Glomerular visceral epithelial cell (primary cell): ENCODE measurements around the gene DPF3.

Source experiments
- DNase-seq: peaks from one replicate; pipeline ENCODE4 v3.0.0-alpha.2; 2016; ENCODE audit errors: extremely low spot score

DPF3 gene

DNA sequence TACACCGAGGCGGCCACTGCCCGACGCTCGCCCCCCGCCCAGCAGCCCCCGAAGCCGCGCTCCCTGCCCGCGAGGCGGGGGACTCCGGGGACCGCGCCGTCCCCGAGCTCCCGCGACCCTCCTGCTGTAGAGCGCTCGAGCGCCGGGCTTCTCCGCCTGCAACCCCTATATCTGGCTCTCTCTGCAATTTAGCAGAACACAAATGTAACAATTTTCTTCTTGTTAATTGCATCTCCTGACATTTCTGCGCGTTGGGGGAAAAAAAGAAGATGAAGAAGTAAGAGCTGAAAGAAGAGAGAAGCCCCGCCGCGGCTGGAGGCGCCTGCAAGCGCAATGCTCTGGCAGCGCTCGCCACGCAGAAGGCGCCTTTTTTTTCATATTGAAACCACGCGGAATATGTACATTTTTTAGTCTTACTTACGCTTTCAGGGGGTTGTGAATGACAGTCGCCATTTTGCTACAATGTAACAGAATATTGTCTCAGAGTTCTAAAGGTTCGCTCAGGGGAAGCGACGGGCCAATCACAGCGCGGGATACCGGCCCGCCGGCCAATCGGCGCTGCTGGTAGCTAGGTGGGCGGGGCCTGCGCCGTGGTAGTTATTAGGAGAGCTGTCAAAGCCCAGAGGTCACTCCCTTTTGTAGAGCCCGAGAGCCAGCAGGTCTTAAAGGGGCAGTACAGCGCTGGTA is at the start of gene DPF3:
TSS of gene DPF3 (minus strand) at position 466 of the 687 bp plus-strand sequence. CDS start at position 453, 13 bp downstream.
- peak; percentile 96 for DNase-seq

DNA sequence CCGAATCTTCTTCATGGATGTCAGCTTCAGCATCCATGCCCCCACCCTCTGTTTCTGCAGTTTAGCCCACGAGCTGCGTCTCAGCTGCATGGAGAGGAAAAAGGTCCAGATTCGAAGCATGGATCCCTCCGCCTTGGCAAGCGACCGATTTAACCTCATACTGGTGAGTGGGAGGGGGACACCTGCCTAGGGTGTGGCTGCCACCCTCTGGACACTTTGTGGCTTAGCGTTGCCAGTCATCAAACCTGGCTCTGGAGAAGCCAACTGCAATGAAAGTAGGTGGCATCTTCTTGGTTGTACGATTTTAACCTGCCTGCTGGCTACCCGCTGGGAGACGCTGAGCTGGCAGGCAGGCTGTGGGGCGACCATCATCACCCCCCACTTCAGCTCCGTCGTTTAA is 49.0 kb upstream of the DPF3 start:
- DNase-seq: no peak

DNA sequence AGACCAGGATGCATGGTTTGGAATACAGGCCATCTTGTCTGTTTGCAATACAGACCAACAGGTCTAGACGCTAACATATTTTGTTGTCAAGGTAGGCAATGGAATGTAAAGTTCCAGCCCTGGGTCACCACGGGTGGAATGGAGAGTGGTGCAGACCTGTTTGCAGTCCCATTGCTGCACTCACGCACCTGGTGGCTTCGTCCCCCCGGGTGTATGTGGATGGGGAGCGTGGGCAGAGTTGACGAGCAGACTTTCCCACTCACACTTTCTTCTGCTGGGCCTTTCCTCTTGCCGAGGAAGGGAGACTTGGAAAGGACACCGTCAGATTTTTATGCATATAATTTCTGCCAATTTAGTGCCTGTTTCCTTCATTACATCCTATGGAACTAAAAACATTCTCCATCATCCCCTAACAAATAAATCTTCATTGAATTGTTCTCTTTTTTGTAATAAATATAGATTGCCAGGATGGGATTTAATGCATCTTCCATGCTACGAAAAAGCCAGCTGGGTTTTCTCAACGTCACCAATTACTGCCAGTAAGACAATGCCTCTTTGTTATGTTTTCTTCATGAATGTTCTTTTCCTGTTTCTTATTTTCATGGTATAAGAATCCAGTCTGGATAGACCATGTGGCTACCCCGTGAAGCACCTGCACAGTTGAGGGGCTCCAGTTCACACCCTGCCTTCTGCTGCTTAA is 47.5 kb upstream of the DPF3 start:
- DNase-seq: no peak

DNA sequence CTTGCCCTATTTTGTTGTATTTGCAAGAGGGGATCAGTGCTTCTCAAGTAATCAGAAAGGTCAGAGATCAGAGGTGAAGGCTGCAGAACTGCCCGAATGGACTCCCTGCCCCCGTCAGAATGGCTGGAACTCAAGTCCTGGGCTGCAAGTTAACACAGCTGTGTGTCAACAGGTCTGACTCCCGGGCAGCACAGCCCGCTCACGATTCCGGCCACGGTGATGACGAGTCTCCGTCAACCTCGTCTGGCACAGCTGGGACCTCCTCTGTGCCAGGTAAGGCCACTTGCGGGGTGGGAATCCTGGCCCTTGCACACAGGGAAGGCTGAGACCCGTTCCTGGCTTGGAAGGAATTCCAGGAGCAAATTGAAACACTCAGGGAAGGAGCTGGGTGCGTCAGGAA is 45.7 kb upstream of the DPF3 start:
- DNase-seq: no peak

DNA sequence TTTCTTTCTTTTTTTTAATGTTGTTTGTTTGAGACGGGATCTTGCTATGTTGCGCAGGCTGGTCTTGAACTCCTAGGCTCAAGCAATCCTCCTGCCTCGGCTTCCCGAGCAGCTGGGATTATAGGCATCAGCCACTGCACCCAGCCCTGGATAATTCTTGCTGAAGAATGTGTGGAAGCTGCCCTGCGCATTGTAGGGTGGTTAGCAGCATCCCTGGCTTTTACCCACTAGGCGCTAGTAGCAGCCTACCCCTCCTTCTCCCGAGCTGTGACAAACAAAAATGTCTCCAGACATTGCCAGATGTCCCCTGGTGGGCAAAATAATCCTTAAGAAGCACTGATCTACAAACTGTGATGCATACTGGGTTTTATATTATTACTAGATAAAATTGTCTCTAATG is 39.0 kb upstream of the DPF3 start:
- DNase-seq: no peak

DNA sequence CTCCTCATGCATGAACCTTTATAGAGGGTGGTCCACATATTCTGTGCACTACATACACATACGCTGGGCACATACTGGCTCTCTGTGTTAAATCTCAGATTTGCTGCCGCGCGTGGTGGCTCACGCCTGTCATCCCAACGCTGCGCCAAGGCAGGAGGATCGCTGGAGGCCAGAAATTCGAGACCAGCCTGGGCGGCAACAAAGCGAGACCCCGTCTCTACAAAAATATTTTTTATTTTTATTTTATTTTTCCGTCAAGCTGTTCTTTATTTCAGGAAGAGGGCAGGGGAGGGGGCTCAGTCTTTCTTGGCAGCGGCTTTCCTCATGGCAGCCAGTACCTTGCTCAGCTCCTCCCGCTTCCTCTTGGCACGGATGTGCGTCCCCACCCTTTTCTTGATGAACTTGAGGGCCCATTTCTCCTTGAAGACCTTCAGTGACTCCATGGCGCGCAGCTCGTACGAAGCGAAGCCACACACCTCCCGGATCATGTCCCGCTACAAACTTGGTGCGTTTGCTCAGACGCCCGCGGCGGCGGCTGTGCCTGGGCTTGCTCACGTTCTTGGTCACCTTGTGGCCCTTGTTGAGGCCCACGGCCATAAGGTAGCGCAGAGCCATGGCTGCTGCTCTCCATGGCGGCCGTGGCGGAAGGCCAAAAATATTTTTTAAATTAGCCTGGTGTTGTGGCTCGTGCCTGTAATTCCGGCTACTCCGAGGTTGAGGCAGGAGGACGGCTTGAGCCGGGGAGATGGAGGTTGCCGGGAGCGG is 35.6 kb upstream of the DPF3 start:
- no peak for DNase-seq

DNA sequence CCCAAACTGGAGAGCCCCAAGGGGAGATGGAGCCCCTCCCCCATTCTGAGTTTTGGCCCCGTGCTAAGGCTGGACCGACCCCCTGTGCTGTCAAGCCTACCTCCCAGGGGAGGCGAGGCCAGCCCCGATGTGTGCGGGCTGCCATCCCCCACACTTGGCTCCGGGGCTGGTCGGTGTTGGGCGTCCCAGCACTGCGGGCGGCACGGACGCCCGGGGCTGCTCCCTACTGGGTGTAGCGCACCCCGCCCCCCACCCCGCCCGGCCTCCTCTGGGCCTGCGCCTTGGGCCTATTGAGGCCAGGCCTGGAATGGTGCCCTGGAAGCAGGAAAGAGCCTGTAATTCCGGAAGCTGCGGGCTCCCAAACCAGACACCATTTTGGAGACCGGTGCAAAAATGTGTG is 35.0 kb upstream of the DPF3 start:
- no peak for DNase-seq

DNA sequence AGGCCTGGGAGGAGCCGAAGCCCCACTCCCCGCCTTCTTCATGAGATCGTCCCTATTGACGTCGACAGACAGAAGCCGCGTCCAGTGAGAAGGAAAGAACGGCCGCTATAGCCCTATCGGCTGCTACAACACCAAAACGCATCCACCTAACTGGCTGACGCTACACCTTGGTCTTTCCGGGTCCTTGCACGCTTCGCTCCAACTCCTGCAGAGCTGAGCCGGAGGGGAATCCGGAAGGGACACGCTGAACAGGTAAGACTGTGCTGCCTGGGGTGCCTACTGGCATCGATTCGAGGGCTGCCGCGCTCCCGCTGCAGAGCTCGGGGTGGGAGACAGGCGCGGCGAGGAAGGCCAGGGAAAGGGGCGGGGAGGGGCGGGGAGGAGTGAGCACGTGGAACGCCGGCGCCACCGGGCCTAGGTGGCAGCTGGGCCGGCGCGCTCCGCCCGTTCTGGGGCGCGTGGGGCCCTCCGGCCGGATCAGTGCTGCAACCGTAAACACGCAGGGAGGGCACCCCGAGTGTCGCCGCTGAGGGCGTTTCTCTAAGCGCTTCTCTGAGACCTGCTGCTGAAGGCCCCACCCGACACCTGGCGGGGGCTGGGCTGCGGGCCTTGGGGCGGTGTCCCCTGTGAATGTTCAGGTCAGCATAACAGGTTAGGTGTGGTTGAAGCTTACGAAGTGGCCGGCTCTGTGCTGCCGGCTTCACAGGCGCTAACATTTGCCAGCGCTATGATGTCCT is 32.6 kb upstream of the DPF3 start, which contains the start of gene DCAF4:
TSS of gene DCAF4 (plus strand) at position 173 of the 737 bp plus-strand sequence. CDS start 11,515 bp downstream, outside the sequence.
- peak; percentile 98 for DNase-seq

DNA sequence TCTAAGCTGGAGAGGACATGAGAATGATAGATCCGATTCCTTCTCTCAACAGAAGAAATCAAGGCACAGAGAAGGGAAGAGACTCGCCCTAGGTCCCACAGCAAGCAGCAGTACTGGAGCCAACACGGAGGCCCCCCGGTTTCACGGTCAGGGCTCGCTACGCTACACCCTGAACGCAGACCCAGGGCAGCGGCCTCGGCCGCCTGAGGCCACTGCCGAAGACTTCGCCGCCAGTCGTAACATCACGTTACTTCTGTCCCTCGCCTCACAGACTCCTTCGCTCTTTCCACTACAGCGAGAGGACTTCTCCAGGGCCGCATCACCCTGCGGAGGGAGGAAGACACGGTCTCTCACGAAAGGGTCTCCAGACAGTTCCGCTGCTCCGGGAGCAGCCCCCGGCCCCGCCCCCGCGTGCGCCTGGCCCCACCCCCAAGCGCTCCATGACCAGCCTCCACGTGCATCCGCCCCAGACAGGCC is 32.0 kb upstream of the DPF3 start:
- DNase-seq: no peak

DNA sequence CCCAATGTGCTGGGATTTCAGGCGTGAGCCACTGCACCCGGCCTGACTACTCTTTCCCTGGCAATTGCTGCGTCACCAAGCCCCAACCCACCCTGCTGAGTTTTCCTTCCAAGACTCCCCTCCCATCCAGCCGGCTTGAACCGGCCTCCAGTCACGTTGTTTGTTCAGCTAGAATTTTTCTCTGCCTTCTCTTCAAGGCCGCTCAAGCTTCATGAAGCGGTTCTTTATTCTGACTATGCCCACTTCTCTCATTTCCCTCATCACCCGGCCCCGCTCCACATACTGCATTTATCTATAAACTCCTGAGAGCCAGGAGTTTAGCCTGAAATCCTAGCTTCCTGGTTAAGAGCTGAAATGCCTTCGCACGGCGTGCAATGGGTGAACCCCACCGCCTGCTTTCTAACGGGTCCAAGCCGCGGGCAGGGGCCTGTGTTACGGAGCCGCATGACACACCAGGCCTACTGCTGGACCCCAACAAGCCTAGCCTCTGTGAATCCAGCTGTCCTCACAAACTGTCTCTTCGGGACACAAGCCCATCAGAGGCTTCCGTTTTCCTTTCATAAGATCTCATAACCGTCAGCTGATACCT is 31.4 kb upstream of the DPF3 start:
- DNase-seq: no peak

DNA sequence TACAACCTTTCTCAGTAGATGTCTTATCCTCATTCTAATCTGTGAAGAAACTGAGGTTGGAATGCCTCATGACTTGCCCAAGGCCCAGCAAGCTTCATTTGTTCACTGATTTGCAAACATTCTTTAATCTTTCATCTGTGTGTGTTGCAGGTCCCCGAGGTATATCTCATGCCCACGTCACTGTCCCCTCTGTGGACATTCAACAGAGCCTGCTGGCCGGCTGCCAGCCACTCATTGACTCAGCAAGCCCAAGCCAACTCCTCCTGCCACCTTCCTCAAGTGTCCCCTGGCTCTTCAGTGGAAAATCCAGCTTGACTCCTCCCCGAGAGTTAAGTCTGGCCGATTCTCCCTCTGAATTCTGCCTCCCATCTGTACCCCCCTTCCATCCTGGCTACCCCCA is 30.4 kb upstream of the DPF3 start:
- DNase-seq: no peak

DNA sequence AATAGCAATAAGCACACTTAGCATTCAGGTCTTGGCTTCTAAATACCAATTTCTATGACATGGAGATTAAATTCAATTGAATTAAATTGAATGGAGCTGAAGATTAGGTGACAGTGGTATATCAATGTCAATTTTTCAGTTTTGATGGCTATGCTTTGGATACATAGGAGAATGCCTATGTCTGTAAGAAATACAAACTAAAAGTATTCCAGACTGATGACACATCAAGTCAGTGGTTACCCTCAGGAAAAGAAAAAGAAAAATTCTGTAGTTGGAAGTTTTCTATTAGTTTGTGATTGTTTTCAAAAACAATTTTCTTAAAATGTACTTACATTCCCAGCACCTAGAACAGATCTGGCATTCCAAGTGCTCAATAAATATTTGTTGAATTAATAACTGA is 27.5 kb upstream of the DPF3 start:
- no peak for DNase-seq

DNA sequence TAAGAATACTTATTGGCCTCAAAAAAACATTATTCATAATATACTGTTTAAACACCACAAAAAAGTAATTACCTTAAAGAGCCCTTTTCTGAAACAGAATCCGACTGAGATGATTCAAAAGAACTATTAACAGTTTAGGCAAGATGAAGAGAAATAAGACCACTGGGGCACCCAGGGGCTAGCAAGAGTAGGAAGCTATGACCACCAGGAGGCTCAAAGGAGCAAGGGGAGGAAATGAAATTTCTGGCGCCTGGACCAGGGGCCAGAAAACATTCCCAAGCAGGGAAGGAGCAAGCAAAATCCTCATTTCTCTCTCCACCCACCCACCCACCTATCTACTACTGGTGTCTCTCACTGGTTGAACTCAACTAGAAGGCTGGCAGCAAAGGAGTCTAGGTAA is 26.1 kb upstream of the DPF3 start:
- DNase-seq: no peak

DNA sequence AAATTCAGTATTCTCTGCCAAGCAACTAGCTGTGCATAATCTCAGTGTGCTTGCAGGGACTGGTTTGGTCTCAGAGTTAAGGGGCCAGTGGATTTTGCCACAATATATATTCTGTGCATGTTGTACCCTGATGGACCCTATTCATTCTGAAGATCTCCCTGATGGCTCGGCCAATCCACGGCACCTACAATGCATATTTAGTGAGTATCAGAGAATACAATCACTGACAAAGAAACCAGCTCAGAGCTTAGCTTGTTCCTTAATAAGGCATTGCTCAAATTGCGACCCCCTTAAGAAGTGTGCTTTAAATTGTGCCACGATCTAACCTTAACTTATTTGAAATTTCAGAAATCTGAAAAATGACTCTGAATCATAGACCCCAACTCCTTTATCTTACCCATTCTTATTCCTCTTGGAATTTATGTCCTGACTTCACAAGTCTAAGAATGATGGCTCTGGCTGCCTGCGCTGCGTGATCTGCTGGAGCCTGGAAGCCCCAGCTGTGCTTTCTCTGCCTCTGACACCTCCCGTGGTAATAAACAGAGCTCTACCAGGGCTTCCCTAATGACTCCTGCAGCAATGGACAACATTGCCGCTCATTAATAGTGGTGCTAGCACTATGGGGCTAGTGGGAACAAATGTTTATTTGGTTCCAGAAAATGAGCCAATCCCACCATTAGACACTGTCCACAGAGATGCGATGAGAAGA is 23.3 kb upstream of the DPF3 start:
- no peak for DNase-seq

DNA sequence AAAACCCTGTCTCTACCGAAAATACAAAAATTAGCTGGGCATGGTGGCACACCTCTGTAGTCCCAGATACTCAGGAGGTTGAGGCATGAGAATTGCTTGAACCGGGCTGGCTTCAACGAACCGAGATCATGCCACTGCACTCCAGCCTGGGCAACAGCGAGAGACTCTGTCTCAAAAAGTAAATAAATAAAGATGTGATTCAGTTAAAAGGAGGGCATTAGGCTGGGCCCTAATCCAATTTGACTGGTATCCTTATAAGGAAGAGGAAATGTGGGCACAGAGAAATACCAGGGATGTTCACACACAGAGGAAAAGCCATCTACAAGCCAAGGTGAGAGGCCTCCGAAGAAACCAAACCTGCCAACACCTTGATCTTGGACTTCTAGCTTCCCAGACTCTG is 22.3 kb upstream of the DPF3 start:
- no peak for DNase-seq

DNA sequence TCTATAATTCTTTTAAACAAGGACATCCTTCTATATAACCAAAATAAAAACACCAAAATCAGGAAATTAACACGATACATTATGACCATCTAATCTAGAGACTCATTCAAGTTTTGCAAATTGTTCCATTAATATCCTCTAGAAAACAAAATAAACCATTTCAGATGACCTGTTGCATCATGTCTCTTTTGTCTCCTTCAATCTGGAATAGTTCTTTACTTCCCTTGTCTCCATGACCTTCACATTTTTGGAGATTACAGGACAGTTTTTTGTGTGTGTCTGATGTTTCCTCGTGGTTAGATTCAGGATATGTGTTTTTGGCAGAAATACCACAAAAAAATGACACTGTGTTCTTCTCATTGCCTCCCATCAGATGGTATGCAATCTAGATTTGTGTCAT is 19.9 kb upstream of the DPF3 start:
- no peak for DNase-seq

DNA sequence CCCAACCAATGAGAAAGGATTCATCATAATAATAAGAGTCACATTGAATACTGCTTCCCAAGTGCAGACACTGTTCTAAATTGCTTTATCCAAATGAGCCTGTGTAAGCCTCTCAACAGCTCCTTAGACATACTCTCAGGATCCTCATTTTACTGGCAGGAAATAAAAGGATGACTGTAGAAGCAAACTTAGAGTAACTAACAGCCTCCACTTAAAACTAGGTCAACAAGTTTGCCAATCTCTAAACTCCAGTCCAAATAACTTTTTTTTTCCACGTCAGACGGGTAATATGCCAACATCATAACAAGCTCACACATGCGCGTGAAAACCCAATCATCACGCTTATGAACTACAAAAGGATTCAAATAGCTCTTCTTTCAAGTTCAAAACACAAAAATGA is 15.3 kb upstream of the DPF3 start:
- DNase-seq: no peak

DNA sequence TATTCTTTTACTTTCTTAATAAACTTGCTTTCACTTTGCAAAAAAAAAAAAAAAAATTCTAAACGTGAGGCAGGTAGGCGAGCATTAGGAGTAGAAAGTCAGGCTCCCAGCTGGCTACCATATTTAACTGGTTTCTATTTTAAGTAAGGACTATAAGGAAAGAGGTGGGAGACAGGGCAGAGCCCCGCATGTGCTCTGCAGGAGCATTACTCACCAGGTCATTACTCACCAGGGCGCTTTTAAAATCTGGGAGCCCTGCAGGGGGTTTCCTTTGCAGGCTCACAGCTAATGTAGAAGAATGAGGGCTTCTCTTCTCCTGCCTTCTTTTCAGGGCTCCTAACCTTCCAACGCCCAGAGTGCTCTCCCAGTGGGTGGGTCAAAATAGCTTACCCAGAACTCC is 14.0 kb upstream of the DPF3 start:
- DNase-seq: peak; percentile 73

DNA sequence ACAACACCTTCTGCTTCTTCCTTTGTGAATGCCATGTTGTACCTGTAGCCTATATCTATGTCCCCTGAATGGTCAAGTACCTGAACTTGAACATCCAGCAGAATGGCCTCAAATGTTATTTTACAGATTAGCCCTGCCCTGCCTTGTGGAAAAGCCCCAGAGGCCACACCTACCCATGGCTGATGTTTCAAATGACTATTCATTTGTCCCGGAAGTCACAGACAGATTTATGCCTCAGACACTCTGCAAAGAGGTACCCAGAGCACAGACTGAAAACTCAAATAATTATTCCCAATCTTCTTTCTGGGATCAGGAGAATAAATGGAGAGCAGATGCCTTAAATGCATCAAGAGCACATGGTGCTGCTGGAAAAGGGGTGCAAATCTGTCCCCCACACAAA is 13.0 kb upstream of the DPF3 start:
- DNase-seq: no peak

DNA sequence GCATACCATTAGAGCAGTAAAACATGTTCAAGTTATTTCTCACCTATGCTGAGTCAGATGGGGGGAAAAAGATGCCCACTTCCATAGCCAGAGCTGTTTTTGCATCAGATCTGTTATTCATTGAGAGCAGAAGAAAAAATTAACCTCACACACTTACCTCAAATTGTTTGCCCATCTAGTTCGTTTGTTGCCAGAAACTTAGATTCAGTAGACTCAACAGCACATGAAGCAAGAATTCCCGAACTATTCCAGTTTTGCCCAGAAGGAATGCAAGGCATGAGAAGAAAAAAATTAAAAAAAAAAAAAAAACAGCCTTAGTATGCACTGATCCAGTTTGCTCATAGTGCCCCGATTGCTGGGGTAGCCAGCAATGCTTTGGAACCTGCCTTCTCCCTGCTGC is 12.4 kb upstream of the DPF3 start:
- DNase-seq: peak; percentile 93
